Choroid plexus epithelial cell (primary cell): ENCODE measurements around the gene PPP6C.

Experiments
- DNase-seq: peaks from one replicate; pipeline ENCODE4 v3.0.0-alpha.2; 2010; ENCODE audit warnings: low read depth
- H3K4me3 ChIP-seq: 2 replicates; pipeline ENCODE4 v1.5.1; 2011; ENCODE audit warnings: low read depth, mild to moderate bottlenecking, control low read depth, low read length, moderate library complexity
- CTCF ChIP-seq: conservative IDR thresholded peaks from 2 replicates; pipeline ENCODE4 v1.5.1; 2011; ENCODE audit warnings: low read depth, mild to moderate bottlenecking, control low read depth, inconsistent platforms, low read length, moderate library complexity

The PPP6C gene

GRCh38 chr9:125141251-125141650, 48.4 kb downstream of the PPP6C start:
- no peak overlapping the region for H3K4me3 ChIP-seq
- DNase-seq = peak; percentile 26
- no peak for TF ChIP-seq CTCF

- no peak overlapping the region for H3K4me3 ChIP-seq
- no peak for DNase-seq
- TF ChIP-seq CTCF = no peak
Measured at GRCh38 chr9:125140576-125140975, 49.0 kb downstream of the PPP6C start.

- peak; percentile 78 for DNase-seq
- no peak for TF ChIP-seq CTCF
- H3K4me3 ChIP-seq = no peak overlapping the region
Measured at GRCh38 chr9:125137200-125137599, 52.4 kb downstream of the PPP6C start.

- no peak overlapping the region for H3K4me3 ChIP-seq
- TF ChIP-seq CTCF = no peak
- DNase-seq = no peak
Measured at GRCh38 chr9:125134976-125135375, 54.6 kb downstream of the PPP6C start.

- DNase-seq = no peak
- no peak for TF ChIP-seq CTCF
- H3K4me3 ChIP-seq = no peak overlapping the region
Measured at GRCh38 chr9:125133403-125134329, 55.9 kb downstream of the PPP6C start.

- TF ChIP-seq CTCF = no peak
- DNase-seq = no peak
- no peak overlapping the region for H3K4me3 ChIP-seq
Measured at GRCh38 chr9:125131778-125132177, 57.8 kb downstream of the PPP6C start.
